H9 (cell line): ENCODE measurements around the gene CMSS1. TPM values are rescaled to one million over a fixed set of nuclear protein-coding genes. Genes with fewer than 3 reads are reported as not detected.

ENCODE experiments used
- DNase-seq: peaks from one replicate; pipeline ENCODE4 v3.0.0-alpha.2; 2017
- H2AFZ ChIP-seq: one replicate; pipeline ENCODE4 v1.6.1; 2013; ENCODE audit warnings: mild to moderate bottlenecking, low read length, control low read depth, moderate library complexity
- H2AK5ac ChIP-seq: 2 replicates; pipeline ENCODE4 v1.6.1; 2013; ENCODE audit warnings: low read length, control low read depth, mixed read lengths; ENCODE audit not compliant: insufficient read length
- H2BK120ac ChIP-seq: one replicate; pipeline ENCODE4 v1.6.1; 2013; ENCODE audit warnings: low read depth, mild to moderate bottlenecking, low read length, control low read depth, inconsistent platforms; ENCODE audit not compliant: poor library complexity, severe bottlenecking
- H2BK12ac ChIP-seq: 2 replicates; pipeline ENCODE4 v1.6.1; 2013; ENCODE audit warnings: low read length, control low read depth, mixed read lengths, low read depth; ENCODE audit not compliant: insufficient read length
- H2BK15ac ChIP-seq: 2 replicates; pipeline ENCODE4 v1.6.1; 2013; ENCODE audit warnings: low read depth, low read length, control low read depth
- H2BK20ac ChIP-seq: one replicate; pipeline ENCODE4 v1.6.1; 2013; ENCODE audit warnings: low read depth, mild to moderate bottlenecking, low read length, control low read depth, inconsistent platforms; ENCODE audit not compliant: poor library complexity, severe bottlenecking
- H2BK5ac ChIP-seq: 2 replicates; pipeline ENCODE4 v1.6.1; 2013; ENCODE audit warnings: low read length, control low read depth, mixed read lengths; ENCODE audit not compliant: insufficient read length
- H3K14ac ChIP-seq: 2 replicates; pipeline ENCODE4 v1.6.1; 2013; ENCODE audit warnings: low read length, control low read depth; ENCODE audit not compliant: insufficient read depth
- H3K18ac ChIP-seq: 2 replicates; pipeline ENCODE4 v1.6.1; 2013; ENCODE audit warnings: low read depth, mild to moderate bottlenecking, mixed read lengths, low read length, control low read depth; ENCODE audit not compliant: insufficient read length
- H3K23ac ChIP-seq: 2 replicates; pipeline ENCODE4 v1.6.1; 2013; ENCODE audit warnings: low read length, control low read depth, mixed read lengths, low read depth; ENCODE audit not compliant: insufficient read length
- H3K23me2 ChIP-seq: 2 replicates; pipeline ENCODE4 v1.6.1; 2013; ENCODE audit warnings: low read depth, mild to moderate bottlenecking, mixed read lengths, low read length, control low read depth; ENCODE audit not compliant: insufficient read length, poor library complexity, severe bottlenecking
- H3K27ac ChIP-seq: 2 replicates; pipeline ENCODE4 v1.5.1; 2013; ENCODE audit warnings: low read length, control low read depth, mixed read lengths, low read depth; ENCODE audit not compliant: insufficient read length
- H3K27me3 ChIP-seq: 2 replicates; pipeline ENCODE4 v1.6.1; 2013; ENCODE audit warnings: low read length, control low read depth, inconsistent platforms; ENCODE audit not compliant: insufficient read depth
- H3K4ac ChIP-seq: 2 replicates; pipeline ENCODE4 v1.6.1; 2013; ENCODE audit warnings: low read depth, mild to moderate bottlenecking, control low read depth, inconsistent platforms, low read length, moderate library complexity
- H3K4me1 ChIP-seq: 2 replicates; pipeline ENCODE4 v1.6.1; 2013; ENCODE audit warnings: low read length, control low read depth, inconsistent platforms; ENCODE audit not compliant: insufficient read depth
- H3K4me2 ChIP-seq: 2 replicates; pipeline ENCODE4 v1.6.1; 2013; ENCODE audit warnings: low read length, control low read depth, mixed read lengths; ENCODE audit not compliant: insufficient read length, insufficient read depth
- H3K56ac ChIP-seq: 2 replicates; pipeline ENCODE4 v1.6.1; 2013; ENCODE audit warnings: low read depth, mild to moderate bottlenecking, mixed read lengths, low read length, control low read depth; ENCODE audit not compliant: insufficient read length
- H3K79me1 ChIP-seq: 2 replicates; pipeline ENCODE4 v1.6.1; 2013; ENCODE audit warnings: low read depth, mild to moderate bottlenecking, moderate library complexity, low read length, control low read depth, inconsistent platforms; ENCODE audit not compliant: insufficient read depth, poor library complexity, severe bottlenecking
- H3K79me2 ChIP-seq: 2 replicates; pipeline ENCODE4 v1.6.1; 2013; ENCODE audit warnings: low read length, control low read depth, inconsistent platforms; ENCODE audit not compliant: insufficient read depth
- H3K9ac ChIP-seq: 2 replicates; pipeline ENCODE4 v1.6.1; 2013; ENCODE audit warnings: low read length, control low read depth, mixed read lengths; ENCODE audit not compliant: insufficient read length; ENCODE audit errors: extremely low read depth
- H3K9me3 ChIP-seq: one replicate; pipeline ENCODE4 v1.6.1; 2013; ENCODE audit warnings: low read depth, low read length, inconsistent platforms; ENCODE audit not compliant: control insufficient read depth
- H3T11ph ChIP-seq: one replicate; pipeline ENCODE4 v1.6.1; 2013; ENCODE audit warnings: mild to moderate bottlenecking, low read length, control low read depth, inconsistent platforms
- H4K20me1 ChIP-seq: one replicate; pipeline ENCODE4 v1.6.1; 2013; ENCODE audit not compliant: control insufficient read depth, insufficient read length, insufficient read depth
- H4K5ac ChIP-seq: 2 replicates; pipeline ENCODE4 v1.6.1; 2013; ENCODE audit warnings: low read depth, mild to moderate bottlenecking, mixed read lengths, low read length, control low read depth; ENCODE audit not compliant: insufficient read length
- H4K8ac ChIP-seq: replicated peaks from 2 replicates; pipeline ENCODE4 v1.6.1; 2013; ENCODE audit warnings: low read length, control low read depth, mixed read lengths, low read depth; ENCODE audit not compliant: insufficient read length
- H4K91ac ChIP-seq: 2 replicates; pipeline ENCODE4 v1.6.1; 2013; ENCODE audit warnings: low read depth, mild to moderate bottlenecking, moderate library complexity, mixed read lengths, low read length, control low read depth; ENCODE audit not compliant: insufficient read length
- H3K27ac Mint-ChIP-seq, 3 experiments: 2 replicates in 2 of 3; 3 replicates in 1 of 3; pipeline ENCODE4 v1.8.0; 2020 to 2021; ENCODE audit warnings: mixed read lengths in 3 of 3, mild to moderate bottlenecking in 1 of 3, moderate library complexity in 1 of 3
- H3K27me3 Mint-ChIP-seq: 2 replicates; pipeline ENCODE4 v1.8.0; 2021; ENCODE audit warnings: low read depth, mild to moderate bottlenecking, moderate library complexity, mixed read lengths
- H3K36me3 Mint-ChIP-seq, 3 experiments: 2 replicates in 2 of 3; 3 replicates in 1 of 3; pipeline ENCODE4 v1.8.0; 2020 to 2021; ENCODE audit warnings: low read depth in 3 of 3, mixed read lengths in 3 of 3; ENCODE audit not compliant: insufficient read depth in 1 of 3
- H3K4me1 Mint-ChIP-seq, 2 experiments: 2 replicates each; pipeline ENCODE4 v1.8.0; 2020; ENCODE audit warnings: mixed read lengths in 2 of 2
- H3K4me3 Mint-ChIP-seq, 2 experiments: 2 replicates in 1 of 2; 3 replicates in 1 of 2; pipeline ENCODE4 v1.8.0; 2020 to 2021; ENCODE audit warnings: mild to moderate bottlenecking in 2 of 2, mixed read lengths in 2 of 2, moderate library complexity in 1 of 2
- H3K9me3 Mint-ChIP-seq, 2 experiments: 2 replicates in 1 of 2; 3 replicates in 1 of 2; pipeline ENCODE4 v1.8.0; 2020; ENCODE audit warnings: mild to moderate bottlenecking in 2 of 2, mixed read lengths in 2 of 2, moderate library complexity in 1 of 2
- CTCF ChIP-seq: fragments of 200-600 bp; sonication (generic); conservative IDR thresholded peaks from 3 replicates; pipeline ENCODE4 v1.8.0; 2021; ENCODE audit warnings: antibody characterized with exemption, mild to moderate bottlenecking
- WGBS: extraction: QIAGEN DNeasy Blood & Tissue Kit; methylation state at CpG from one replicate; pipeline ENCODE4 v1.1.7; 2013; ENCODE audit warnings: missing lambda C conversion rate, low lambda C conversion rate, mixed read lengths; ENCODE audit not compliant: insufficient read length; ENCODE audit errors: extremely low coverage; 5-methylcytosine and 5-hydroxymethylcytosine counted together
- total RNA-seq: library from RNA; stranded (reverse); gene quantifications from 2 replicates; pipeline ENCODE4 v1.2.1, GENCODE V29; 2021

Gene CMSS1
- total RNA-seq, 1 experiment from 2014 or later = 61.8 TPM

- WGBS = no CpG with 5 or more reads among the region's 10 CpGs
- H3K27me3 ChIP-seq = no peaks in the 10 kb centered on the region
- H3K79me2 ChIP-seq = no peaks in the 10 kb centered on the region
- no peak overlapping the region for H2BK120ac ChIP-seq
- H3K56ac ChIP-seq = no peak overlapping the region
- no peak overlapping the region for H3K27ac ChIP-seq
- H3K9me3 Mint-ChIP-seq = no peaks in the 10 kb centered on the region
- H2BK15ac ChIP-seq = no peak overlapping the region
- H2BK5ac ChIP-seq = no peak overlapping the region
- H3K27ac Mint-ChIP-seq = peak overlapping the region; percentile 71 to 96 (median 91); a peak in 6 of 7 replicates
- H3K4ac ChIP-seq = no peak overlapping the region
- TF ChIP-seq CTCF = no peak
- no peak overlapping the region for H4K91ac ChIP-seq
- H3K9ac ChIP-seq = no peak overlapping the region
- peaks cover 5% of the 10 kb centered on the region for H3K4me1 ChIP-seq
- no peak overlapping the region for H3K23ac ChIP-seq
- peak overlapping the region; percentile 30 to 59; a peak in 3 of 5 replicates for H3K4me3 Mint-ChIP-seq
- H2AK5ac ChIP-seq = no peak overlapping the region
- no peak overlapping the region for H2AFZ ChIP-seq
- H3T11ph ChIP-seq = no peak overlapping the region
- H3K36me3 Mint-ChIP-seq = no peaks in the 10 kb centered on the region
- DNase-seq = peak; percentile 40
- H3K23me2 ChIP-seq = no peaks in the 10 kb centered on the region
- no peaks in the 10 kb centered on the region for H3K79me1 ChIP-seq
- no peaks in the 10 kb centered on the region for H4K20me1 ChIP-seq
- H3K4me1 Mint-ChIP-seq = peaks cover 22 to 26% of the 10 kb centered on the region in 2 experiments
- peak overlapping the region; percentile 42 for H3K4me2 ChIP-seq
- H3K9me3 ChIP-seq = no peaks in the 10 kb centered on the region
- no peak overlapping the region for H4K8ac ChIP-seq
- H3K27me3 Mint-ChIP-seq = no peaks in the 10 kb centered on the region
- no peak overlapping the region for H4K5ac ChIP-seq
- H3K18ac ChIP-seq = no peak overlapping the region
- H2BK20ac ChIP-seq = no peak overlapping the region
- H3K14ac ChIP-seq = no peak overlapping the region
- H2BK12ac ChIP-seq = no peak overlapping the region
Observed at GRCh38 chr3:100073714-100074307, 256.1 kb downstream of the CMSS1 start.
